HG03045 (cell line): ENCODE measurements around the gene PARD3.

ENCODE experiments used
- ATAC-seq: cut with Tn5 transposase; IDR thresholded peaks from one replicate; pipeline ENCODE4 v1.9.1; 2021; ENCODE audit warnings: mild to moderate bottlenecking, moderate library complexity; ENCODE audit not compliant: unreplicated experiment

PARD3 gene

DNA sequence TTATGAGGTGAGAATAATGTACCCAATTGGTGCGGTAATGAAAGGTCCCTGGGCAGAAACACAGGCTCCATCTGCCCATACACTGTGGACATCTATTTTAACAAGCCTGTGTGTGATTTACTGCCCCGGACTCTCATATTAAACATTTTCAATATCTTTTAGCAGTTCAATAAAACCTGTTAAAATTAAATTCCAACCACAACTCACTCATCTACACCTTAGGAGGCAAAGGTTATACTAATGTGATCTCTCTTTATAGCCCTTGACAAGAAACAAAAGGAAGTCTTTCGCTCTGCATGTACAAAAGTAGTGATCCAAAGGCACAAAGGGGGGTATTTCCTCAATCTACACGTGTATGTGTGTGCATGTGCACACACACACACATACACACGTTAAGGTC is 186.0 kb downstream of the PARD3 start:
- ATAC-seq: no peak

DNA sequence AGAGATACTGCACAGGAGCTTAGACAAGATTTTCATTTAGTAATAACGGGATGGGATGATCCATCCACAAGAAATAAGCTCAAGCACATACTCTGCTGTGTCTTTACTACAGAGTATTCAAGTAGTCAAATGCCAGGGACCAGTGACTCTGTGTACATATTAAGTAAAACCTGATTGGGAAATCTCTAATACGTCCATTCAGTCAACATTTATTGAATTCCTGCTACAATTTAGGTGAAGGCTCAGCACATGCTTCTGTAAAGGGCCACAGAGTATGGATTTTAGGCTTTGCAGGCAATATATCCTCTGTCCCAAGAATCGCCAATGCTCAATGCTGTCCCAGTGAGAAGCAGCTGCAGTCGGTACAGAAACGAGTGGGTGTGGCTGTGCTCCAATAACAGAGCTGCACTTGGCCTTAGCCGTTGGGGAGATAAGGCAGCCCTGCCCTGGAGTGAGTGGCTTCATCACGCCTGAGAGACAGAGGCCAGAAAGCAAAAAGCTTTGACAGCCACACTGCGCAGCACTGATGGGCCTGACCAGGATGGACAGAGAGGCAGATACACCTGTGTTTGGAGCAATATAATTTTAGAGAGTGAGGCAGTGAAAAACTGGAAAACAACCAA is 186.8 kb downstream of the PARD3 start:
- ATAC-seq: no peak

DNA sequence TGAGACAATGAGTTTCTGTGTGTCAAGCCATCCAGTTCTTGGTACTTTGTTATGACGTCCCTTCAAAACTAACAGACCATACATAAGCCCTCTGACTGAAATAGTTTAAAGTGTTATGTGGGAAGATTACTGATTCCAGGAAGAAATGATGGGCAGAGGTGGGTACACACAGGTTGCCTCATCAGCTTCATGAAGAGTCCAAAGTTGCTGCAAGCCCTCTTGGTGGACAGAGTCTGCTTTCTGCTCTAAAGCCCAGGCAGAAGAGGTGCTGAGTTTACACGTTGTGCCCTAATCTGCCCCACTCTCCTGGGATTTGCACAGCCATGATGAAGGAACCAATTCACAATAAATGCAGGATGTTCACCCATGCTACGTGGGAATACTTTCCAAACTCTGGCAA is 187.4 kb downstream of the PARD3 start:
- ATAC-seq: no peak

DNA sequence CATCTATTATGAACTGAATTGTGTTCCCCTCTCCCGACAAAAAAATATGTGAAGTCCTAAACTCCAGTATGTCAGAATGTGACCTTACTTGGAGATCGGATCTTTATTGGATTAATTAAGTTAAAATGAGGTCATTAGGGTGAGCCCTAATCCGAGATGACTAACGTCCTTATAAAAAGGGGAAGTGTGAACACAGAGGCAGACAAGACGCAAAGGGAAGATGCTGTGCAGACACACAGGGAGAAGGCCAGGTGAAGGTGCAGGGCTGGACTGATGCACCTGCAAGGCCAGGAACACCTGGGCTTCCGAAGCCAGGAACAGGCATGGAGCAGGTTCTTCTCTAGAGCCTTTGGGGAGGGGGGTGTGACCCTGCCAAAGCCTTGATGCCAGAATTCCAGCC is 187.8 kb downstream of the PARD3 start:
- no peak for ATAC-seq

DNA sequence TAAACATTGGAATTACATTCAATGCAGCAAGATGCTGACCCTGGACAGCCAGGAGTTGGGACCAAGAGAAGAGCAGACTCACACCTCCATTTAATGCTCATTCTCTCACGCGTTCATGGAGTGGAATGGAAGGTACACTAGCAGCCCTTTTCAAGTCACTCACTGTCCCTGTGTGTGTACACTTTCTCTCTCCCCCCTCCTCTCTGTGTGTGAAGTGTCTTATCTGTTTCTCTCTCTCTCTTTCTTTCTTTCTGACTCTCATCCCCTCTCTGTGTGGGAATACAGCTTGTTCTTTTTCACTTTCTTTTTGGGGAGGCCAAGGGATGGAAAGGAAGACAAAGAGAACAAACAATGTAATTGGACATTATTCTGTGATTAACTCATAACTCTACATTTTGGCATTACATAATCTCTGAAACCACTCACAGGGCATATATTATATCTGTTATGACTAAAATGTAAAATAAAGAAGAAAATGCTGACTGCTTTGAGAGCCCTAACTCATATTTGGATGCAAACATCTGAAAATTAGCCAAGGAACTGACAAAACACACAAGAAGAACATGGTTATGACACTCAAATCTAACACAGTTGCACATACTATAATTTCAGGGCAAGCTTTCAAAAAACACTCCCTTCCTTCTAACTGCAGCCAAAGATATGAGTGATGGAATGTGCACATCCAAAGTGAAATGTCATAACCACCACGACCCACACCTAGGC is 188.8 kb downstream of the PARD3 start:
- no peak for ATAC-seq

DNA sequence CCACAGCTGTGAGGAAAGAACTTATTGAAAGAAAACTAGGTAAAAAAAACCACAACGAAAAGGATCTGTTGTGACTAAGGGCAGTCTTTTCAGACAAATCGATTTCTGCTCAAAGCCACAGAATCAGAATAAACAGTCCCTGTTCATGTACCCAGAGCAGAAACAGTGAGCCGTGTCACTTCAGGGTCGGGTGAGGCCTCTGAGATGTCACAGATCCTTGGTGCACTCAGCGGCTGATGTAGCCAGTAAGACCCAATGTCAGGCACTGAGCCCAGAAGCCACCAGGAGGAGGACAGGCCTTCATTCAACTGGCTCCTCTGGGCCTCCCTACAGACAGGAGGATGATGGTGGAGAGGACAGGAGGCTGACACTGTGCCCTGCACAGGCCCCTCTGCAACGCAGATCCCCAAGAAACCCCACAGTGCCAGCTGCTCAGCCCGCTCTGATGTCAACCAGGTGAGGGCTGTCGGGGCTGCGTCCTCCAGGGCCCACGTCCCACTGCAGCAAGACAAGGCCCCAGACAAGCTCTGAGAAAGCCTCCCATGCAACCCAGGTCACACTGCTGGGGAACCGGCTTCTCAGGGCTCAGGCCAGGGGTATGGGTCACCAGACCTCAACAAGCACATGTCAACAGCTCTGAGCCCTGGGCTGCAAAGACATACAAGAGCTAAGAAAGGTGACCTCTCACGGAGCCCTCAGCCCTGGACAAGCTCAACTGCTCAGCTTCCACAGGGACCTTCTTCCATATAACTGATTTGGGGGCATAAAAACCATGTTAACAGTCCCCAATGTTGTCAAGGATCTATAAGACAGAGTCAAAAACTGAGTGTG is 190.6 kb downstream of the PARD3 start:
- no peak for ATAC-seq

DNA sequence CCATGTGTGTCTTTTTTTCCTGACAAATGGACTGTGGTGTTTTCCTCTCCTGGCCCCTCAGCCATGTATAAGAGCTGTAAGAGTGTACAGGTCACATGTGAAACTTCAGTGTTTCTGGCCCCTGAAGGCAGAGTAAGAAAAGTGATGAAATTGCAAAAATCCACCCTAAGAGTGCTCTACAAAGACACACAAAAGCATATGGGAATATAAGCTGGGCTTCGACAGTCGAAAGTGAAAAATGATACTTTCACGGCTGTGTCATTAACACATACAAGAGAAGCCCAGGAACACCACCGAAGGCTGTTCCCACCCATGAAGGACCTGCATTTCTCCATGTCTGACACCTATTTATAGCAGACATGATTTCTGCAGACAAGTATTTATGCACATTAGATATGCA is 192.2 kb downstream of the PARD3 start:
- ATAC-seq: no peak

DNA sequence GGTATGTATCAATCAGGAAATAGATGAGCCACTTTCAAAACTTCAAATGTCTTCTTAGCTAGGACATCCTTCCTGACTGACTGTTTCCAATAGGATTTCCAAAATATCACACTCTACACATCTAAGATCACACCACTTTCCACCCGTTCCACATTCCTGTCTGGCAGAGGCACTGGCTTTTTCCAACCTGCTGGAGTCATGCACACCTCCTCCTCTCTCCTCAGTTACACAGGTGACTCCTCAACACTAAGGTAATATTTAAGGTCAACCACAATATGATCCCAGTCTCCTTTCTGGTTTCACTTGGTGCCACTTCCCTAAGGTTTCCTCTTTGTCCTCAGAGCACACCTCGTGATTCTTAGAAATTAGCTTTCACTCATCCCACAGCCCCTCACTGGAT is 196.5 kb downstream of the PARD3 start:
- no peak for ATAC-seq

DNA sequence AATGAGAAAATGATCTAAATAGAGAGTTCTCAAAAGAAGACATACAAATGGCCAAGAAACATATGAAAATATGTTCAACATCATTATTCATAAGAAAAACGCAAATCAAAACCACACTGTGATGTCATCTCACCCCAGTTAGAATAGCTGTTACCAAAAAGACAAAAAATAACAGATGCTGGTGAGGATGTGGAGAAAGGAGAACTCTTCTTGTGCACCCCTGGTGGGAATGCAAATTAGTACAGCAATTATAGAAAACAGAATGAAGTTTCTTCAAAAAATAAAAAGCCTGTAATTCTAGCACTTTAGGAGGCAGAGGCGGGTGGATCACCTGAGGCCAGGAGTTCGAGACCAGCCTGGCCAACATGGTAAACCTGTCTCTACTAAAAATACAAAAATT is 199.3 kb downstream of the PARD3 start:
- ATAC-seq: no peak

DNA sequence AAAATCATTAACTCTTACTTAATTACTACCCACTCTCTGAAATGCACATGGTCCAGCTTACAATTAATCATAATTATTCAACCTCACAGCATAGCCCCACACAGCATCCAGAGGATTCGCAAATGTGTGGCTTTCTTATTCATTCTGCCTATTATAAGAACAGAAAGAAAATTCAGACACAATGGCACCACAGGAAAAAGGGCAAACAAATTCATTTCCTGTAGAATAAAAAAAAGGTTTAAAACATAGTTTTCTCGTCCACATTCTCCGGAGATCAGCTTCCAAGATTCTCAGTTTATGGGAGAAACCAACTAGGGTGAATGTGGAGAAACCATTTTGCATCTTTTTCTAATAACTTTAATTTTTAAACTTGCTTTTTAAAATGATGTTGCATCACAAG is 201.6 kb downstream of the PARD3 start:
- no peak for ATAC-seq

DNA sequence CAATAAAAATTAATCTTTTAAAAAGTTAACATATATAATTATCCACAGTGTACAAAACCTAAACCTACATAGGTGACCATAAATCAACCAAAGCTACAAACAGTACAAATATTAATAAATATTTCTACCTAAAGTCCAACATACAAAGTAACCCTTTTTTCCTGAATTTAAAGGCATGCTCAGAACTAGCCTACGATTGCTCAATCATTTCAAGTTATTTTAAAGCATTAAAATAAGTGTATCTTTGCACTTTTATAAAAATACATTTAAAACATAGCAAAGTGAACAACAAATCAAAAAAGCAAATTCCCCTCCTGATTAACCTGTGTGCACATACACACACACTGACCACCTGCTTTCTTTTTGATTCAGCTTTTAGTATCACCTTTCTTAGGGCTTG is 202.2 kb downstream of the PARD3 start:
- no peak for ATAC-seq

DNA sequence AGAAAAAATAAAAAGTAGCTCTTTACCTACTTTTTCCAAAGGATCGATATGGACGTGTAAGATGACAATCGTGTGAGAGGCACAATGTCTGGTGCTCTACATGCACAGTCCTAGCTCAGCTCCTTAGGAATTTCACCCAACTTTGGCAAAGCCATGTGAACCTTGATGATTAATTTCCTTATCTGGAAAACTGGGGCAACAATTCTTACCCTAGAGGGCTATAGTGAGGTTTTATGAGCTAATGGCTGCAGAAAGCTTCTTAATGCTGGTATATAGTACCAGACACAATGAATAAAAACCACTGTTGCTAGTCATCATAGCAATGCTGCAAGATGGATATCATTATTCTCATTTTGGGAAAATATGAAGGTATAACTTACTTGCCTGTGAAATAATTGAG is 202.7 kb downstream of the PARD3 start:
- ATAC-seq: no peak

DNA sequence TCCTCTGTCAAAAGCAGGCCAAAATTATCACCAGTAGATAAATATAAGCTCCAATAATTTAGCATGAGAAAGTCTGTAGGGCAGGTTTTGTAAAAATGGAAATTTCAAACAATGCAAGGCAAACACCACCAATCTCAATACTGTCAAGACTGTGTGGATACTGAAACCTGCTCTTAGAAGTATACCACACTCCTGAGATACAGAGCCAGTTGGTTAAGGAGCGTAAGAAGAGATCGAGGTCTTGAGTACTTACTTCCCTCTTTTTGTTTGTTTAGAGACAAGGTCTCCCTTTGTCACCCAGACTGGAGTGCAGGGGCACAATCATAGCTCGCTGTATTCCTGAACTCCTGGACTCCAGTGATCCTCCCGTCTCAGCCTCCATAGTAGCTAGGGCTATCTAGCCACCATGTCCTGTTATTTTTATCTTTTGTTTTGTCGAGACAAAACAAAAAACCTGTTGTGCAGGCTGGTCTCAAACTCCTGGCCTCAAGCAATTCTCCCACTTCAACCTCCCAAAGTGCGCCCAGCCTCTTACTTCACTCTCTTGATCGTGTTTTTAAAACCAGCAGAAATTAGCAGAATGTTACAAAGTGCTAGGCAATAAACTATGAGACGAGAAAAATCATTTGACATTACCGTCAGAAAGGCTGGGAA is 205.7 kb downstream of the PARD3 start:
- no peak for ATAC-seq

DNA sequence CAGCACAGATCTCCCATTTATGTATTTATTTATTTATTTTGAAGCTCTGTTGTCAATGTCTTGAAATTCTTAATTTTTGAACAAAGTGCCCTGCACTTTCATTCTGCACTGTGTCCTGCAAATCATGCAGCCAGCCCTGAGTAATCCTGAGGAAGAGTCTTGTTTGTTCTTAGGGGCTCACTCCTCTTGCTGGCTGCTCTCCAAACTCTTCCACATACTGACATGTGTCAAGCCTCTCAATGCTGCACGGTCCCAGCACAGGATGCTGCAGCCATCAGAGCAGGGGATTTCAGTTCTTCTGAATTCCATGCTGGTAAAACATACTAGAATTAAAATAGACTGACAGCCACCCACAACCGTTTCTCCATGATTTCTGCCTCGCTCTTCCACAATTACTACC is 207.2 kb downstream of the PARD3 start:
- ATAC-seq: no peak

DNA sequence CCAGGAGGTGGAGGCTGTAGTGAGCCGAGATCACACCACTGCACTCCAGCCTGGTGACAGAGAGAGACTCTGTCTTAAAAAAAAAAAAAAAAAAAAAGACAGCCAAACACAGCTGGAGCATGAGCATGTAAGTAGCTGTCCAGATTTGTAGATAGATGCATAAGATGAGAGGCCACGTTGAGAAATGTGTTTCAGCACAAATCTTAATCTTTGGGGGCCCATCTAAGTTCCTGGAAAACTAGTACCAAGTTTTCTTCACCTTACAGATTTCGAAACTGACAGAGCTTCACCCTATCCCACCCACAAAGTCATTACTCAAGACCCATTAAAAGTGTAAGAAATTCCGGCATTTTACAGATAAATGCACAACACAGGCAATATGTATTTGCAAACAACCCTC is 208.2 kb downstream of the PARD3 start:
- no peak for ATAC-seq

DNA sequence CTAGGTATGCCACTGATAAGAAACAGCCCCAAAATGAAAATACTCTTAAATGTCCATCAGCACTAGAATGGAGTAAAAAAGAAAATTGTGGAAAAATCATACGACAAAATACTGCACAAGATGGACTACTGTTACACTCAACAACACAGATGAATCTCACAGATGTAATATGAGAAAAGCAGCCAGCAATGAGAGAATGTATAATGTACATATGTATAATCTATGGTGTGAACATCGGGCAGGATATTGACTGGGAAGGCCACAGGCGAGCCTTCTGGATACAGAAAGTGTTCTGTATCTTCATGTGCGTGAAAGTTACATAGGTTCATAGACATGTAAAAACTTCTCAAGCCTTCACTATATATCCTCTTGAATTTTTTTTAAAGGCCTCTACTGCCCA is 212.6 kb downstream of the PARD3 start:
- no peak for ATAC-seq

DNA sequence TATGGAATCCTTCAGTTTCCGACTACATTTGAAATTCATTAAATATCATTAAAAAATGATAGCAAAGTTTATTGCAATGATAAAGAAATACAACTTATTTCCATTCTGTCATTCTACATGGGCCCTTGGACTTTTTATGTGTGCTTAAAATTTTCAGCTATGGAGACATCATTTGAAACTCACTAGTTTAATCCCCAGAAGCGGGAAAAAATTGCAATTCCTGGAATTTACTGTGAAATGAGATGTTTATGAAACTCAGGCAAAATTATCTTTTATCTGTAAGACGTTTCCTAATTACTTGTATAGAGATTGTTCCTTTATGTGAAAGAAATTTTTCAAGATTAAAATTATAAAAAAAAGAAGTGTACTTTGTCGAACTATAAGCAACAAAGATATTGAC is 213.4 kb downstream of the PARD3 start:
- no peak for ATAC-seq

DNA sequence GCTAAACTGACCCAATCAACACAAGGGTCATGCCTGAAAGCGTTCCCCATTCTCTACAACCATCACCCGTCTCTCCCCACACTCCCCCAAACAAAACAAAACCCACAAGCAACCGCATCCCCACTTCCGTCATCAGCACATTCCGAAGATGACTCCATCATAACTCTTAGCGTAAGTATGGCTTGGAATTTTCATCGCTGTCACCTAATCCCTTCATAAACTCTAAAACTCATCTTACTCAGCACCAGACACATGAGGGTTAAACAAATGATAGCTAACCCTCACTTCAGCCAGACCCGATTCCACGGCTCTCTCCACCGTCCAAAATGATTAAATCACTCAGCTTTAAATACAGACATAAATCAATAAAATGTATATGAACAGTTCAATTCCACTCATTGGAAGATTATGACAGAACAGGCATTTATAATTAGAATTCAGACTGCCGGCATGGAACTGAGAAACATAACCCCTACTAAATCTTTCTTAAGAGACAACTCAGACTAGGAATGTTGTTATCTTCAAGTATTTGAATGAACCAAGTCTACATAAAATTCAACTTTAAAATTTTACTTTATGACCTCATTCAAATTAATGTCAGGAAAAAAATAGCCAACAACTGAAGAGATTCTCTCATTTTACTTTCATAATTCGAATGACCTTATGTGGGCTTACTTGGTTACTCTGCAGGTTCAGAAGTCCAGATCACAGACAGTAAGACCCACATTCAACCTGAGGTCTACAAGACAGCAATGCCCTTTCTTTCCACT is 215.9 kb downstream of the PARD3 start:
- ATAC-seq: no peak

DNA sequence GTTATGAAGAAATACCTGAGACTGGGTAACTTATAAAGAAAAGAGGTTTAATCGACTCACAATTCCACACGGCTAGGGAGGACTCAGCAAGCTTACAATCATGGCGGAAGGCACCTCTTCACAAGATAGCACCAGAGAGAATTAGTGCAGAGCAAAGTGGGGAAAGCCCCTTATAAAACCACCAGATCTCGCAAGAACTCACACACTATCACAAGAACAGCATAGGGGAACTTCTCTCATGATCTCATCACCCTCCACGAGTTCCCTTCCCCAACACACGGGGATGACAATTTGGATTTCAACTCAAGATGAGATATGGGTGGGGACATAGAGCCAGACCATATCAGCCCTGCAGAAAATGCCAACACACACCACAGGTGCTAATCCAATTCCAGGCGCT is 218.7 kb downstream of the PARD3 start:
- no peak for ATAC-seq

DNA sequence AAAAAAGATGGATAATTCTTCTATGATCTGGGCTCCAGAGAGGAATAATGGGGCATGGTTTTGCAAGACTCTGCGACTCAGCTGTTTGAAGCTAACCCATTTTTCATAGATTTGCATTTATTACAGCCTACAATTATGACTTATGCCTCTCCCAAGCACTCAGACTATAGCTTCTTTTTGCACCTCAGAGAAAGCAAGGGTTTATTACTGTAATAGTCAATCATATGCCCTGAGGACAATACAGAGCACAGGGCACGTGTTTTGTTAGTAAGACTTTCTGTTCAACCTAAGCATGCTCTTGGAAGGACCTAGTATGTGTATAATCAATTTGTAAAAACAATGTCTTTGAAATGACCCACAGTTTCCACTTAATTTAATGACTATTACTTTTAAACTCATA is 221.2 kb downstream of the PARD3 start:
- no peak for ATAC-seq

DNA sequence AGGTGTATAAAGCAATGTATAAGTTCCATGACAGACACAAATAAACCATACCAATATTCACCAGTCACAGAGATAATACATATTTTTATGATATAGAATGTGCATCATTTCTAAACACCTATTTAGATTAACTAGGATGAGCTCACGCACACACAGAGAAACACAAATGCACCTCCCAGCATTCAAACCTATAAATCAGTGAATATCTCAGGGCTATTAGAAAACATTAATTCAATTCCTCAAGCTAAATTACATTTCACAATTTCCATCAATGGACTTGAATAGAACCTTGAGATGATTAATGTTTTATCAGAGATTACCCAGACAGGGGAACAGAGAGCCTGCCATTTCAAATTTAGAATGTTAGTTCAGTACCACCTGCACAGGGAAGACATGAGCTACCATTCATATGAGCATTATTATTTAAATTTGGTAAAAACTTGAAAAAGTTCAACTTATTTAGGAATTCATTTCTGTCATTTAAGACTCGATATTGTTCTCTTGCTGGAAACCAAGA is 221.7 kb downstream of the PARD3 start:
- ATAC-seq: no peak
